Measurements from ENCODE around the gene SEC14L1. TPM values are rescaled to one million over a fixed set of nuclear protein-coding genes. Genes with fewer than 3 reads are reported as not detected.

The SEC14L1 gene
- total and polyA plus RNA-seq, 2 of the 8 experiments (the other 6 are each of a cell fraction or from before 2014, with no cell fraction given), result 27.2 to 74.4 TPM

DNA sequence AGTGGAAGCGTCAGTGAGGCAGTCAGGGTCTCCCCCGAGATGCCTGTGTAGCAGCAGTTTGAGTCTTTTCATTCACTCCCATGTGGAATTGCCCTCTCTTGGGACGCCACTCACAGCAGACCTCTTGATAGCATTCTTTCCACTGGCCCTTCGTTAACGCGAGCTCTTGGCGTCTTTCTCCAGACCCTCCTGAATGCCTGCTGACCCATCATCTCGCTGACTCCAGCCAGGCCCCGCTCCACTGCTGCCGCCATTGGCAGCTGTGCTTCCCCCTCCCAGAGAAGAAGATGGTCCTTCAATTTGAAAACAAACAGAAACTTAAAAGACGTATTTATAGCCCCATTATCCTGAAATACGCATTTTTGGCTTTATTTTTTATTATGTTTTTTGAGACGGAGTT lies 63.1 kb downstream of the SEC14L1 start:
- no peak overlapping the region for H3K56ac ChIP-seq (replicated peaks; ENCODE audit: insufficient read length, low read depth, low read length)
- no peak overlapping the region for H2BK20ac ChIP-seq (ENCODE audit: low read length)
- no peak overlapping the region for H2AK5ac ChIP-seq (ENCODE audit: low read depth, low read length)
- H3K79me2 ChIP-seq (ENCODE audit: control insufficient read depth in 1 of 2, insufficient read depth in 2 of 2, low read length in 2 of 2), result no peaks in the 10 kb centered on the region
- no peak overlapping the region for H3K14ac ChIP-seq (ENCODE audit: insufficient read length)
- H3K9me3 ChIP-seq (ENCODE audit: insufficient read depth in 2 of 2, low read depth in 1 of 2, low read length in 1 of 2), result no peaks in the 10 kb centered on the region
- FAIRE-seq (no peak), DNase-seq (ENCODE audit: low read depth in 1 of 2, low spot score in 2 of 2) (no peak)
- no peak overlapping the region for H4K5ac ChIP-seq (ENCODE audit: insufficient read length, low read depth, low read length)
- TF ChIP-seq POU5F1 (IDR thresholded peaks at IDR 0.05; ENCODE audit: low read depth, low read length) (no peak), KDM1A (IDR thresholded peaks at IDR 0.05; ENCODE audit: borderline replicate concordance, low read length) (no peak), EGR1 (IDR thresholded peaks at IDR 0.05; ENCODE audit: borderline replicate concordance, low read depth, low read length) (no peak)
- POLR2A ChIA-PET (ENCODE audit: partially characterized antibody), result no interaction called here
- H2BK15ac ChIP-seq (ENCODE audit: low read length), result no peak overlapping the region
- CTCF ChIA-PET (ENCODE audit: partially characterized antibody), result interaction anchor here (1.0 to 1.1 kb wide), 3 partner anchors 11 to 148 kb away, joined by 3 to 4 read pairs (median 3); no protein-coding TSS in a partner anchor
- no peak overlapping the region for H3K23ac ChIP-seq (ENCODE audit: insufficient read length)
- no peak overlapping the region for H2BK5ac ChIP-seq (ENCODE audit: low read depth, low read length)
- WGBS, 2 experiments (ENCODE audit: extremely low coverage in 1 of 2, insufficient coverage in 1 of 2, insufficient read length in 1 of 2, insufficient replicate concordance in 2 of 2, low coverage in 1 of 2, low lambda C conversion rate in 2 of 2, missing lambda C conversion rate in 1 of 2), result 91% methylated on average over 13 of the region's 13 CpGs; no CpG with 5 or more reads in 1 of the 2 experiments
- no peaks in the 10 kb centered on the region for H3K27me3 ChIP-seq (replicated peaks in 1 of 4; ENCODE audit: control insufficient read depth in 3 of 4, extremely low read depth in 1 of 4, insufficient read depth in 3 of 4, low read length in 3 of 4)
- H3K79me1 ChIP-seq (ENCODE audit: low read depth, low read length), result no peaks in the 10 kb centered on the region
- no peak overlapping the region for H3K4me2 ChIP-seq (ENCODE audit: insufficient read depth in 1 of 2, low read depth in 2 of 2, low read length in 2 of 2)
- H4K8ac ChIP-seq (ENCODE audit: extremely low read depth, insufficient read depth, low read length), result no peak overlapping the region
- H2AFZ ChIP-seq (ENCODE audit: low read length), result no peak overlapping the region
- no peak overlapping the region for H4K91ac ChIP-seq (replicated peaks; ENCODE audit: insufficient read length, low read length)
- no peaks in the 10 kb centered on the region for H4K20me1 ChIP-seq (replicated peaks in 1 of 2; ENCODE audit: control insufficient read depth in 1 of 2, insufficient read depth in 2 of 2, low read length in 2 of 2)
- H3K36me3 ChIP-seq (ENCODE audit: control insufficient read depth in 2 of 4, insufficient read depth in 4 of 4, low read length in 3 of 4), result peaks cover 11 to 52% (median 25%) of the 10 kb centered on the region in 4 experiments
- no peak overlapping the region for H3K4ac ChIP-seq (replicated peaks; ENCODE audit: insufficient read length, low read depth, low read length)
- H3K18ac ChIP-seq (ENCODE audit: extremely low read depth, low read length), result no peak overlapping the region
- no peak overlapping the region for H3K4me3 ChIP-seq (ENCODE audit: extremely low read depth in 1 of 4, insufficient read depth in 2 of 4, low read depth in 3 of 4, low read length in 4 of 4)
- H3K27ac ChIP-seq (ENCODE audit: low read depth, low read length), result no peak overlapping the region
- H3K23me2 ChIP-seq (ENCODE audit: low read depth, low read length), result no peaks in the 10 kb centered on the region
- H2BK120ac ChIP-seq (replicated peaks; ENCODE audit: low read depth, low read length), result no peak overlapping the region
- no peaks in the 10 kb centered on the region; a peak in 1 of 7 replicates for H3K4me1 ChIP-seq (replicated peaks in 1 of 4; ENCODE audit: control insufficient read depth in 3 of 4, insufficient read depth in 4 of 4, low read length in 3 of 4)
- H2BK12ac ChIP-seq (ENCODE audit: low read depth, low read length), result no peak overlapping the region
- no peak overlapping the region for H3K9ac ChIP-seq (replicated peaks in 1 of 4; ENCODE audit: extremely low read depth in 1 of 4, low read depth in 3 of 4, low read length in 3 of 4)
